H1 (cell line): ENCODE results near the gene FBXW2. TPM values are rescaled to one million over a fixed set of nuclear protein-coding genes. Genes with fewer than 3 reads are reported as not detected.

Experiments
- CHD7 ChIP-seq: fragments of 300-600 bp; sonication (generic); IDR thresholded peaks from 2 replicates; pipeline ENCODE4 v1.7.1; 2012; ENCODE audit warnings: low read length, moderate library complexity, mild to moderate bottlenecking, inconsistent platforms; ENCODE audit not compliant: insufficient replicate concordance
- JUND ChIP-seq: IDR thresholded peaks from 2 replicates; pipeline ENCODE4 v1.6.1; 2011; ENCODE audit warnings: mild to moderate bottlenecking, improper control_type of control experiment, low read length
- KDM4A ChIP-seq: IDR thresholded peaks from one replicate; pipeline ENCODE4 v1.7.1; 2012; ENCODE audit warnings: low read depth, mild to moderate bottlenecking, moderate library complexity, low read length, inconsistent platforms; ENCODE audit not compliant: severe bottlenecking
- KDM5A ChIP-seq: fragments of 200-600 bp; IDR thresholded peaks from 2 replicates; pipeline ENCODE4 v1.7.1; 2012; ENCODE audit warnings: mild to moderate bottlenecking, low read length, inconsistent platforms, mixed read lengths
- MAX ChIP-seq: IDR thresholded peaks from 2 replicates; pipeline ENCODE4 v1.6.1; 2012; ENCODE audit warnings: inconsistent platforms
- TBP ChIP-seq: IDR thresholded peaks from 2 replicates; pipeline ENCODE4 v1.6.1; 2011; ENCODE audit warnings: low read depth, low read length, improper control_type of control experiment
- USF2 ChIP-seq: IDR thresholded peaks from 2 replicates; pipeline ENCODE4 v1.6.1; 2011; ENCODE audit warnings: low read length, improper control_type of control experiment
- YY1 ChIP-seq: IDR thresholded peaks from 2 replicates; pipeline ENCODE4 v1.6.1; 2011; ENCODE audit warnings: low read depth, mild to moderate bottlenecking, low read length
- polyA plus RNA-seq, 7 experiments: library from polyadenylated mRNA; depleted of rRNA in 3 of 7; stranded (reverse) in 5 of 7; unstranded in 2 of 7; fragments of >200 nt in 5 of 7; fragments of 200-250 nt in 2 of 7; gene quantifications; 1 replicate in 5 of 7; 2 replicates in 1 of 7; 4 replicates in 1 of 7; pipeline versions ENCODE4 v1.2.1 to v1.2.3, GENCODE V29; 2011 to 2013; ENCODE audit warnings: missing spikeins in 2 of 7, mixed read lengths in 2 of 7
- total RNA-seq: library from RNA; stranded (reverse); fragmentation: NEBNext Ultra II Directional; extraction: Animal tissue kit (Norgen Biotek cat#: 25700); gene quantifications from 2 replicates; pipeline ENCODE4 v1.2.1, GENCODE V29; 2021

Gene FBXW2
- total and polyA plus RNA-seq, 2 of the 8 experiments (the other 6 are each of a cell fraction or from before 2014, with no cell fraction given), result 19.2 to 65.3 TPM

GRCh38 chr9:120736881-120737280, 56.3 kb downstream of the FBXW2 start (continued):
- TF ChIP-seq CHD7 (no peak), MAX (no peak), JUND (no peak), TBP (no peak), USF2 (no peak), KDM4A (no peak), KDM5A (no peak), YY1 (no peak)
